Stimulated activated CD8-positive, alpha-beta memory T cell treated with anti-CD3 and anti-CD28 coated beads, Interleukin-12 subunit alpha, Interleukin-12 subunit beta, amount 100 ng/mL, for 24 hours (primary cell): ENCODE measurements around the gene DDA1.
"Not testable (repeated sequence)": the region's sequence is repeated elsewhere in the genome, so short reads cannot be mapped to it uniquely, and the experiment has no call there.

ENCODE experiments used
- DNase-seq: peaks from one replicate; pipeline ENCODE4 v3.0.0-alpha.2; 2020; ENCODE audit errors: extremely low read depth

Gene DDA1

DNA sequence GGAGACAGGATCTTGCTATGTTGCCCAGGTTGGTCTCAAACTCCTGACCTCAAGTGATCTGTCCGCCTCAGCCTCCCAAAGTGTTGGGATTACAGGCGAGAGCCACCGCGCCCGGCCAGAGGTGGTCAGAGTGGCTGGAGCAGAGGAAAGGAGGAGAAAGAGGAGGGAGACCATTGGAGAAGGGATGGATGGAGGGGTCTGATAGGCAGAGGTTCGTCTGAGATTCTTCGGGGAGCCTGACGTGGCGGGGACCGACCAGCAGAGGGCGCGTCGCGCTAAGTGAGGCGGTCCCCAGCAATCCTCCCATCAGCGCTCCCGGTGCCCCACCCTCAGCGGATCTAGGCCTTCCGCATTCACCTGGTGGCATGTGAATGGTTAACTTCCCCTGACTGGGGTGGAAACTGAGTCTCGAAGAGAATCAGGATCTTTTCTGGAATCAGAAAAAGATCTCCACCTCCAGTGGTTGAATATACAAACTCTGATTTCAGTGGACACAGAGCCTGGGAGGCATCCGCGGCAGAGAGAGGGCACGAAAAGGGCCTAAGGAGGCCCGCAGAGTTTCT, 36.8 kb downstream of the DDA1 start:
- no peak for DNase-seq

DNA sequence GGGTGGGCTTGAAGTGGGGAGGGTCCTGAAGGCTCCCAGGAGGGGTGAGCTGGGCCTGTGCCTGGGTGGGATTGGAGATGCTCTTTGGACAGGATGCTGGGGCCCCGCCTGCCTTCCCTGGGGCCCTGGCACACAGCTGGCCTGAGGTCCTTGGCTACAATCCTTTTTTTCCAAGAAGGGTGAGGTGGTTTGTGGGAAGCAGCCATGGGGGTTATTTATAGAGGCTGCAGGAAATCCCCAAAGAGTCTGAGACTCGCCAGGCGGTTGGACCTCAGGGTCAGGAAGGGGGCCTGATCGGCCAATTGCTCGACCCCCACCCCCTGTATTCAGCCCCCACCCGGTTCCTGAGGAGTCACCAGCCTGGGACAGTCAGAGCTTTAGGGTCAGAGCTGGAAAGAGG, 38.0 kb downstream of the DDA1 start:
- DNase-seq: no peak

DNA sequence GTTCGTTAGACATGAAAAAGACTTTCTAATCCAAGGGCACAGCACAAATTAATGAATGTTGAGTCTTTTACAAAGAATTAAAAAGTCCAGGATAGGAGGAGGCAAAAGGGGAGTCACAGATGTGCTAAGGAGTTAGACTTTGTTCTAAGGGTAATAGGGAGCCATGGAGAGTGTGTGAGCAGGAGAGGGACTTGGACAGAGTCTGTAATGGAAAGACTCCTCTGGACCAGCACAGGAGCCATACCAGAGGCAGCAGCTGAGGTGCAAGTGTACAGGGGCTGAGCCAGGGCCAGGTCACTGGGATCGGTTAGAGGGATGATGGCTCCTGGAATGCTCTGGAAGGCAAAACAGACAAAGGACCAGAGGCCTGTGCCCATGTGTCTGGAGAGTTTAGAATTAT, 38.5 kb downstream of the DDA1 start:
- no peak for DNase-seq

DNA sequence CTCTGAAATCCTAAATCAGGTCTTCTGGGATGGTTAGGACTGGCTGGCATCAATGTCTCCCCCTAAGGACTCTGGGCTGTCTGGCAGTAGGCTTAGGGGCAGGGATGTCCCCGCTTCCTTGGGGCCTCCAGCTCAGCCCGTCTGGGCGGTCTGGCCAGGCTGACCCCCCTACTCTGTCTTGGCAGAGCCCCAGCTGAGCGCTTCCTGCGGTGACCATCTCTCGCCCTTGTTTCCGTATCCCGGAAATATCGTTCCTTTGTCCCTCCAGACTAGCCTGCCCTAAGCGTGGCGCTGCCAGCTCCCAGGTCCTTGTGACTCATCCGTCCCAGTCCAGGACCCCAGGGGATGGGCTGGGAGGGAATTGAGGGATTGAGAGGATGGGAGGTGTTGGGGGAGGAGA, 39.3 kb downstream of the DDA1 start:
- DNase-seq: no peak

DNA sequence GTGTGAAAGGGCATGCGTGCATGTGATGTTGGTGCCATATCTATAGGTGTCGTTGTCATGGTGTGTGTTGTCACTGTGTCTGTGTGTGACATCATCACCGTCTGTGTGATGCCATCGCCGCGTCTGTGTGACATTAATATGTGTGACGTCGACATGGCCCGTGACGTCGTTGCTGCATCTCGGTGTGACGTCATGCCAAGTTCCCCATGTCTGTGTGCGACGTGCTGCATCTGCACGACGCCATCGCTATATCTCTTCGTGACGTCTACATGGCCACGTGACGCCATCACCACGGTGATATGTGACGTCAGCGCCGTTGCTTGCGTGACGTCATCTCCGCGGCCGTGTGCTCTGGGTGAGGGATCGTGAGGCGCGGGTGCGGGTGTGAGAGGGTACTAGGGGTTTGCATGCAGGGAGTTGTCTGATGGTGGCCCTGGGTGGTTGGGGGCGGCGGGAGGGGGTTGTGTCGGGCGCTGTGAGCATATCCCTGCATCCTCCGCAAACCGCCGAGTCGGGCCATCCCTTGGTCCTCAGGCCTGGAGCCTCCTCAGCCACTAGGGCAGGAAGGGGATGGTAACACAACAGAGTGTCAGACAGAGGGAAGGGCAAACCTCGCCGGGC, 42.6 kb downstream of the DDA1 start:
- DNase-seq: no peak

DNA sequence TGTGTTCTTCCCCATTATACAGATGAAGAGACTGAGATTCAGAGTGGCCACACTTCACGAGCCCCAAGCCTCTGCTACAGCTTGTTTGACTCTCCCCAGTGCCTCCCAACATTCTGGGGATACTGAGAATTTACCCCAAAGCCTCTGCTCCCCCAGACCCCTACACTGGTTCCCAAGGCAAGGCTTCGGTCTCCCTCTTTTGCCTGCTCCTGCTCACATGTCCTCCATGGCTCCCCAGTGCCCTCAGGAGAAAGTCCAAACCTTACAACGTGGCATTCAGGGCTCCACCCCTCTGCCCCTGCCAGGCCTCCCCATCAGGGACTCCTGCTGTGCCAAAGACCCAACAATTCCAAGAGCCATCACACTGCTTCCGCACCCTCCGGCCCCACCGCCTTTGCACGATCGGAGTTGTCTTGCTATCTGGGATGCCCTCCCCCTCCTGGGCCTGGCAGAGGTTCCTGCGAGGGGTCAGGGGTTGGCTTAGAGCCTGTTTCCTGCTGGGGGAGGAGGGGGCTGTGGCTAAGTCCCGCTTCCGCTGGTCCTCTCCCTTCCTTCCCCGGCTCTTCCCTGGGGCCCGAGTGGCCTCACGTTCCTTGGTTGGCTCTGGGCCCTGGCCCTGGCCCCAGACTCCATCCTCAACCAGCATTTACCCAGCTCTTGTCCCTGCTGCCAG, 43.4 kb downstream of the DDA1 start:
- DNase-seq: no peak

DNA sequence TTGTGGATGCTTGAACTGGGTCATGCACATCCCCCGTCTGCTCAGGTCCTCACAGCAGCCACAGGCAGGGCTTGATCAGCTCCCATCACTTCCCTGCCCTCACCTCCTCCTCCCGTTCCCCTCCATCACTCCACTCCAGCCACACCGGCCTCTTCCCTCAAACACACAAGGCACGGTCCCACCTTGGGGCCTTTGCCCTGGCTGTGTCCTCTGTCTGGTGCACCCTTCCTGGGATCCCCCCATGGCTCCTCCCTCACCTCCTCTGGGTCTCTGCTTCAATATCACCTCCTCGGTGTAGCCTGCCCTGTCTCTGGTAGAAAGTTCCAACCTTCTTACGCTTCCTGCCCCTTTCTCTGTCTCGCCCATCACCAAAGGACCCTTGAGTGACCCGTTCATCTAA, 44.0 kb downstream of the DDA1 start:
- no peak for DNase-seq

DNA sequence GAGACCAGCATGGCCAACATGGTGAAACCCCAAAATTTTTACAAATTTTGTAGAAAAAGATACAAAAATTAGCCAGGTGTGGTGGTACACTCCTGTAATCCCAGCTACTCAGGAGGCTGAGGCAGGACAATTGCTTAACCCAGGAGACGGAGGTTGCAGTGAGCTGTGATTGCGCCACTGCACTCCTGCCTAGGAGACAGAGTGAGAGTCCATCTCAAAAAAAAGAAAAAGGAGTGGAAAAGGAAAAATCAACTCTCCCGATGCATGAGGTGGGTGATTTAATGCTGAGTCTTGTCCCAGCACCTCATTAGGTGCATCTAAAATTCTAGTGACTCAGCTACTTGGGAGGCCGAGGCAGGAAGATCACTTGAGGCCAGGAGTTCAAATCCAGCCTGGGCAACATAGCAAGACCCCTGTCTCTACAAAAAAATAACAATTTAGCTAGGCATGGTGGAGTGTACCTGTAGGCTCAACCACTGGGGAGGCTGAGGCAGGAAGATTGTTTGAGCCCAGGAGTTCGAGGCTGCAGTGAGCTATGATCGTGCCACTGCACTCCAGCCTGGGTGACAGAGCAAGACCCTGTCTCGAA, 47.8 kb downstream of the DDA1 start:
- no peak for DNase-seq

DNA sequence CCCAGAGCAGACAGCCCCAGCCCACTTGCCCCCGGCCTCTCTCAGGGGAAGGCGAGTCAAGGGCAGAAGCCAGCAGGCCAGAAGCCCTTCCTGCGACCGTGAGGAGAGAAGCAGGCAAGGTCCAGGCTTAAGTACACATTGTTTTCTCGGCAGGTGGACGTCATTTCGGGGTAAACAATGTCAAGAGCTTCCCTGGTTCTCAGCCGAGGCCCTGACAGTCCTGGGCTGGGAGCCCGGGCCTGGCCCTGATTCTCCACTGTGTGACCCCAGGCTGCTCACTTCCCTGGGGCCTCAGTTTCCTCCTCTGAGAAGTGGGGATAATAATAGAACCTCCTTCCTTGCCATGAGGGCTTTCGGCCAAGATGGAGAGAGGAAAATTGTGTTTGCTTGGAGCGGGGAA, 48.4 kb downstream of the DDA1 start:
- DNase-seq: no peak

DNA sequence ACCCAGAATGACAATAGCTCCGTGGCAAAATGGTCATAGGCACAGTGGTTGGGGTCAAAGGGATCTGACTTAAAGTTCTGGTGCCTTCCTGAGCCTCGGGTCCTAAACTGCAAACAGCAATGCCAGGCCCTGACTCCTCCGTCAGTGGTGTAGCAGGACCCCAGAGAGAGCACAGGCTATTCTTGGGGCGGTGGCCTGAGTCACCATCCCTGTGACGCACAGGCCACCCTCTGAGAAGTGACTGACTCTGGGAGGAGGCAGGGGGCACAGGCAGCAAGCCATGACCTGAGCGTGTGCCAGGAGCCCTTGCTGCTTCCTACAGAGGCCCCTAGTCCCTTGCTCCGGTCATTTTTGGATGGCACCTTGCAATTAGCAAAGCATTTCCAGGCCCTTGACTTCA, 49.0 kb downstream of the DDA1 start:
- DNase-seq: no peak

DNA sequence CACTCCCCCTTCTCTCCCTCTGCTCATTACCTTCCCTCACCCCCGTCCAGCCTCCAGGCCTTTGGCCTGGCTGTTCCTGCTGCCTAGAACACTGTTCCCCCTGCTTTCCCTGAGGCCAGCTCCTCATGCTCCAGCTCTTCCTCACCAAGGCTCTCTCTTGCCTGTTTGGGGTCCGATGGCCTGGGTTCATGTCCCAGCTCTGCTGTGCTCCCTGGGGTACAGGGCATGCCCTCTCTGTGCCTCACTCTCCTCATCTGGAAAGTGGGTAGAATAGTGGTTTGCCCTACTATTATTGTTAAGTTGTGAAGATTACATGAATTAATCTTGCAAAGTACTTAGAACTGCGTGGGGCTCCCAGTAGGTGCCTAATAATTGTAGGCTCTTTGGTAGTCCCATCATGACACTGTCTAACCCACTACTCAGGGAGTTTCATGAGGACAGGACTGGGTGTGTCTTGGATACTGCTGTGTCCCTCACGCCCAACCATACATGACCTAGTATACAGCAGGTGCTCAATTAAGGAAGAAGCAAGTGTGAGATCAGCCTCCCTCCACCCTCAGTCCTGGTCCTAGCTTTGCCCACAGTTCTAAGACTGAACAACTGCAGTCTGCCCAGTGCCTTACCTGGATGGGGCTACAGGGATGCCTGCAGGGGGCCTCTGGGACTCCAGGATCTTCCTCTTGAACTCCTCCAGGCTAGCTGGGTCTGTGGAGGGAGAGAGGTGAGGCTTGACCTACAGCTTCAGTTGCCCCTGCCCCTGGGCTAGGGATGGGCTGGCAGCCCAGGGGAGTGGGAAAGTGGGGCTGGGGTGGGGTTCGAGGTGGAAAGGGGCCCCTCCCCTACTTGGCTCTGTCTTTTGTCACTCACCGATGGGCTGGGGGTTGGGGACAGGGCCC, 50.8 kb downstream of the DDA1 start:
- DNase-seq: no peak

DNA sequence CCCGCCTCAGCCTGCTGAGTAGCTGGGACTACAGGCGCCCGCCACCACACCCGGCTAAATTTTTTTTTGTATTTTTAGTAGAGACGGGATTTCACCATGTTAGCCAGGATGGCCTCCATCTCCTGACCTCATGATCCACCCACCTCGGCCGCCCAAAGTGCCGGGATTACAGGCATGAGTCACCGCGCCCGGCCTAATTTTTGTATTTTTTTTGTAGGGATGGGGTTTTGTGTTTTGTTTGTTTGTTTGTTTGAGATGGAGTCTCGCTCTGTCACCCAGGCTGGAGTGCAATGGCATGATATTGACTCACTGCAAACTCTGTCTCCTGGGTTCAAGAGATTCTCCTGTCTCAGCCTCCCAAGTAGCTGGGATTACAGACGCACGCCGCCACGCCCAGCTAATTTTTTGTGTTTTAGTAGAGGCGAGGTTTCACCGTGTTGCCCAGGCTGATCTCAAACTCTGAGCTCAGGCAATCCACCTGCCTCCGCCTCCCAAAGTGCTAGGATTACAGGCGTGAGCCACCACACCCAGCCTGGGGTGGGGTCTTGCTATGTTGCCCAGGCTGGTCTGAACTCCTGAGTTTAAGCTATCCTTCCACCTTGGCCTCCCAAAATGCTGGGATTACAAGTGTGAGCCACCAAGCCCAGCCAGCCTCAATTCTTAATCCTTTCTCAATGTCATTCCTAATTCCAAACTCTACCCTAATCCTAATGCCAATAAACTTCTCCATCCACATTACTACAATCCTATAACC, 54.7 kb downstream of the DDA1 start:
- DNase-seq: not testable (repeated sequence)

DNA sequence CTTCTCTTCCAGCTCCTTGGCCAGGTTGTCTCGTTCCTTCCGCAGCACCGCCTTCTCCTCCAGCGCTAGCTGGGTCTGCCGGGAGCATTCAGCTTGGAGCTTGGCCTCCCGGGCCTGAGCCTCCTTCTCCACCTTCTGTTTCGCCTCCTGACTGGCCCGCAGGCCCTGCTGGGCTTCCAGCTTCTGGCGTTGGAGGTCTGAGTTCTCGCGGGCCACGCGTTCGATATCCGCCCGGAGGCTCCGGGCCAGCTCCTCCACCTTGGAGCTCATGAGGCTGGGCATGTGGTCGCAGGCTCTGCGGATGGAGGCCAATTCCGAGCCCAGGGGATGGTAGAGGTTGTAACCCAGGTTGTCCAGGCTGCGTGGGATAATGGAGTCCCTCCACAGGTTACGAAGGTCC, 56.0 kb downstream of the DDA1 start:
- DNase-seq: no peak

DNA sequence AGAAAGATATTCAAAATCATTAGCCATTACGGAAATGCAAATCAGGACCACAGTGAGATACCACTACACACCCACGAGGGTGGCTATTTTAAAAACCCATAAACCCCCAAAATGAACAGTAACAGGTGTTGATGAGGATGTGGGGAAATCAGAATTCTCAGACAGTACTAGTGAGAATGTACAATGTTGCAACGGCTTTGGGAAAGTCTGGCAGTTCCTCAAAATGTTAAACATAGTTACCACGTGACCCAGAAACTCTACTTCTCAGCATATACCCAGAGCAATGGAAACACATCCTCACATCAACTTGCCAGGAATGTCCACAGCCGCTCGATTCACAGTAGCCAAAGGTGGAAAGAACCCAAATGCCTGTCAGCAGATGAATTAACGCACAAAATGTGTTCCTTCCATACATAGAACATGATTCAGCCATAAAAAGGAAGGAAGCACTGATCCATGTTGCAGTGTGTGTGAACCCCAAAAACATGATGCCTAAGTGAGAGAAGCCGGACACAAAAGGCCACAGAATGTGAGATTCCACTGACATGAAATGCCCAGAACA, 60.7 kb downstream of the DDA1 start:
- DNase-seq: no peak
